Keratinocyte (primary cell): ENCODE data around the gene CDT1. TPM values are rescaled to one million over a fixed set of nuclear protein-coding genes. Genes with fewer than 3 reads are reported as not detected.

Experiments used
- DNase-seq: peaks from one replicate; pipeline ENCODE4 v3.0.0-alpha.2; 2011; ENCODE audit warnings: low read depth, missing footprints, low spot score
- FAIRE-seq: peaks from 2 replicates; lab custom pipeline; 2011; peaks lifted over from hg19 to GRCh38; lab: Jason Lieb, UNC
- H2AFZ ChIP-seq: 2 replicates; pipeline ENCODE4 v1.6.0; 2012; ENCODE audit warnings: low read length, control low read depth, inconsistent platforms; ENCODE audit not compliant: control insufficient read depth
- H3K27ac ChIP-seq: 2 replicates; pipeline ENCODE4 v1.5.1; 2011; ENCODE audit warnings: low read length; ENCODE audit not compliant: control insufficient read depth, insufficient read depth
- H3K27me3 ChIP-seq: 3 replicates; pipeline ENCODE4 v1.6.0; 2011; ENCODE audit warnings: low read length; ENCODE audit not compliant: control insufficient read depth, insufficient read depth; ENCODE audit errors: extremely low read depth
- H3K36me3 ChIP-seq, 2 experiments: 2 replicates in 1 of 2; 3 replicates in 1 of 2; pipeline ENCODE4 v1.5.1; 2011; ENCODE audit warnings: low read length in 2 of 2, mild to moderate bottlenecking in 1 of 2; ENCODE audit not compliant: control insufficient read depth in 2 of 2, insufficient read depth in 2 of 2; ENCODE audit errors: extremely low read depth in 1 of 2
- H3K4me1 ChIP-seq: 3 replicates; pipeline ENCODE4 v1.5.1; 2011; ENCODE audit warnings: low read length; ENCODE audit not compliant: control insufficient read depth, insufficient read depth; ENCODE audit errors: extremely low read depth
- H3K4me2 ChIP-seq: 3 replicates; pipeline ENCODE4 v1.6.0; 2011; ENCODE audit warnings: low read depth, low read length; ENCODE audit not compliant: control insufficient read depth, insufficient read depth; ENCODE audit errors: extremely low read depth
- H3K4me3 ChIP-seq, 3 experiments: fragments of 200-600 bp in 1 of 3; sonication (generic) in 1 of 3; 2 replicates in 2 of 3; 3 replicates in 1 of 3; pipeline ENCODE4 v1.5.1; 2011 to 2016; ENCODE audit warnings: low read length in 3 of 3, mild to moderate bottlenecking in 3 of 3, control low read depth in 2 of 3, inconsistent platforms in 1 of 3, low read depth in 1 of 3, mixed read lengths in 1 of 3, mixed run types in 1 of 3, moderate library complexity in 1 of 3; ENCODE audit not compliant: control insufficient read depth in 2 of 3, insufficient read depth in 2 of 3; ENCODE audit errors: extremely low read depth in 1 of 3
- H3K79me2 ChIP-seq: 2 replicates; pipeline ENCODE4 v1.6.0; 2012; ENCODE audit warnings: low read length; ENCODE audit not compliant: control insufficient read depth, insufficient read depth
- H3K9ac ChIP-seq: 3 replicates; pipeline ENCODE4 v1.6.0; 2011; ENCODE audit warnings: low read length; ENCODE audit not compliant: control insufficient read depth, insufficient read depth; ENCODE audit errors: extremely low read depth
- H3K9me1 ChIP-seq: 3 replicates; pipeline ENCODE4 v1.6.0; 2011; ENCODE audit warnings: low read length; ENCODE audit not compliant: control insufficient read depth, insufficient read depth; ENCODE audit errors: extremely low read depth
- H3K9me3 ChIP-seq: 2 replicates; pipeline ENCODE4 v1.5.1; 2012; ENCODE audit warnings: low read depth, low read length; ENCODE audit not compliant: control insufficient read depth
- H4K20me1 ChIP-seq: 3 replicates; pipeline ENCODE4 v1.6.0; 2011; ENCODE audit warnings: low read length; ENCODE audit not compliant: control insufficient read depth, insufficient read depth; ENCODE audit errors: extremely low read depth
- EZH2 ChIP-seq: IDR thresholded peaks from one replicate; pipeline ENCODE4 v1.6.1; 2012; ENCODE audit warnings: inconsistent platforms, mild to moderate bottlenecking, low read length, moderate library complexity
- dilution Hi-C: fragments of 300-500 bp; cut with MboI; formaldehyde crosslinking; loops from one replicate; pipeline ENCODE4 v1.7.0; 2020; ENCODE audit warnings: low sequenced_read_pairs; ENCODE audit not compliant: extremely low pct_ligation_motif_present
- polyA plus RNA-seq, 5 experiments: library from polyadenylated mRNA; depleted of rRNA in 3 of 5; stranded (reverse) in 3 of 5; stranded (forward) in 1 of 5; unstranded in 1 of 5; fragments of >200 nt; gene quantifications; 1 replicate in 1 of 5; 2 replicates in 3 of 5; 3 replicates in 1 of 5; pipeline versions ENCODE4 v1.2.1 to v1.2.3, GENCODE V29; 2011 to 2012; ENCODE audit warnings: missing spikeins in 2 of 5, low read depth in 1 of 5, low replicate concordance in 1 of 5
- TF ChIP-seq, protein P1 (sequence below), 3 experiments: IDR thresholded peaks in 1 of 3; conservative IDR thresholded peaks in 1 of 3; optimal IDR thresholded peaks in 1 of 3; 2 replicates in 2 of 3; 3 replicates in 1 of 3; pipeline versions ENCODE3 to v1.5.1; 2011; ENCODE audit warnings: low read length in 3 of 3, mild to moderate bottlenecking in 3 of 3, moderate library complexity in 2 of 3, control low read depth in 1 of 3, inconsistent platforms in 1 of 3; ENCODE audit not compliant: insufficient read depth in 2 of 3; ENCODE audit errors: extremely low read depth in 1 of 3

The CDT1 gene
- polyA plus RNA-seq, 1 donor (not counting 4 experiments of a cell fraction or from before 2014, with no cell fraction given), result 2.0 TPM

DNA sequence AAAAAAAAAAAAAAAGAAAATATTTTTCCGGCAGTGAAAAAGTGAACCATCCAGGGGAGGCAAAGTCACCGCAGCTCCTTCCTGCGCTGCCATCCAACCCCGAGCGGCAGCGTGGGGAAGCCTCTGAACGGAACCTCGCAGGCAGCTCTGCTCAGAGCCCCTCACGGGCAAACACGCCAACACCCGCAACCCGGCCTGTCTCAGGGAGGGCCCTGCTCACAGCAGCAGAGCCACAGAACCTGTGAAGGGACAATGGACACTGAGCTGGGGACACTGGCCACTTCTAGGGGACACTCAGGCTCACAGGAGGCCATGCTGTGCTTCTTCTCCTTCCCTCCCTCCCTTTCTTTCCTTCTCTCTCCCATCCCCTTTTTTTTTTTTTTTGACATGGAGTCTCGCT is 29.5 kb downstream of the CDT1 start:
- no peak overlapping the region for H2AFZ ChIP-seq
- no peaks in the 10 kb centered on the region for H3K9me3 ChIP-seq
- H3K36me3 ChIP-seq, result peaks cover 0 to 8% of the 10 kb centered on the region in 2 experiments
- no peak overlapping the region for H3K9ac ChIP-seq
- no peaks in the 10 kb centered on the region for H4K20me1 ChIP-seq
- no peak overlapping the region for H3K27ac ChIP-seq
- no peaks in the 10 kb centered on the region for H3K79me2 ChIP-seq
- no peak overlapping the region for H3K4me3 ChIP-seq
- dilution Hi-C loops, result no loop called here
- no peaks in the 10 kb centered on the region for H3K4me1 ChIP-seq
- TF ChIP-seq EZH2, result no peak
- TF ChIP-seq, protein P1, sequence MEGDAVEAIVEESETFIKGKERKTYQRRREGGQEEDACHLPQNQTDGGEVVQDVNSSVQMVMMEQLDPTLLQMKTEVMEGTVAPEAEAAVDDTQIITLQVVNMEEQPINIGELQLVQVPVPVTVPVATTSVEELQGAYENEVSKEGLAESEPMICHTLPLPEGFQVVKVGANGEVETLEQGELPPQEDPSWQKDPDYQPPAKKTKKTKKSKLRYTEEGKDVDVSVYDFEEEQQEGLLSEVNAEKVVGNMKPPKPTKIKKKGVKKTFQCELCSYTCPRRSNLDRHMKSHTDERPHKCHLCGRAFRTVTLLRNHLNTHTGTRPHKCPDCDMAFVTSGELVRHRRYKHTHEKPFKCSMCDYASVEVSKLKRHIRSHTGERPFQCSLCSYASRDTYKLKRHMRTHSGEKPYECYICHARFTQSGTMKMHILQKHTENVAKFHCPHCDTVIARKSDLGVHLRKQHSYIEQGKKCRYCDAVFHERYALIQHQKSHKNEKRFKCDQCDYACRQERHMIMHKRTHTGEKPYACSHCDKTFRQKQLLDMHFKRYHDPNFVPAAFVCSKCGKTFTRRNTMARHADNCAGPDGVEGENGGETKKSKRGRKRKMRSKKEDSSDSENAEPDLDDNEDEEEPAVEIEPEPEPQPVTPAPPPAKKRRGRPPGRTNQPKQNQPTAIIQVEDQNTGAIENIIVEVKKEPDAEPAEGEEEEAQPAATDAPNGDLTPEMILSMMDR (optimal IDR thresholded peaks at IDR 0.05 in 1 of 3, IDR thresholded peaks at IDR 0.05 in 1 of 3, conservative IDR thresholded peaks at IDR 0.05 in 1 of 3; ENCODE audit: extremely low read depth in 1 of 3, insufficient read depth in 2 of 3, low read length in 3 of 3), result no peak
- FAIRE-seq (no peak), DNase-seq (no peak)
- no peak overlapping the region for H3K4me2 ChIP-seq
- H3K9me1 ChIP-seq, result no peaks in the 10 kb centered on the region
- H3K27me3 ChIP-seq, result no peaks in the 10 kb centered on the region

DNA sequence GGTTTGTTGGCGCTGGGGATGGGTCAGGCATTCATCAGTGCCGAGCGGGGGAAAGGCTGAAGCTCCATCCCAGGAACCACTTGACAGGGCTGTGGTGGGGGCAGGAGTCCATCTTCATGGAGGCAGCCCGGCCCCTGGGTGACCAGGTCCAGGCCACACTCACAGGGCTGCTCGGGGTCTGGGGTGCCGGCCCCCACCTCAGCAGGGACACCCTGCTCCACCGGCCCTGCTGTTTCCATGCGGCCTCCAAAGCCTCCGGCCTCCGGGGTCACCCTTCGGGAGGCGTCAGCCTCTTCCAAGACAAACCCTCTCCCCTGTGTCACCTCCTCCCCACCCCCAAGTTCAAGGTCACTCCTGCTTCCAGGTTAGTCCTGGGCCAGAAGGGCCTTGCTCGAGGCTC is 31.1 kb downstream of the CDT1 start:
- no peak for DNase-seq
- no peaks in the 10 kb centered on the region for H3K4me1 ChIP-seq
- no peaks in the 10 kb centered on the region for H3K79me2 ChIP-seq
- H2AFZ ChIP-seq, result no peak overlapping the region
- FAIRE-seq, result no peak
- H3K4me2 ChIP-seq, result no peak overlapping the region
- TF ChIP-seq, protein P1 (optimal IDR thresholded peaks at IDR 0.05 in 1 of 3, IDR thresholded peaks at IDR 0.05 in 1 of 3, conservative IDR thresholded peaks at IDR 0.05 in 1 of 3; ENCODE audit: extremely low read depth in 1 of 3, insufficient read depth in 2 of 3, low read length in 3 of 3), result no peak
- TF ChIP-seq EZH2, result no peak
- H3K36me3 ChIP-seq, result peaks cover 0 to 13% of the 10 kb centered on the region in 2 experiments
- dilution Hi-C loops, result no loop called here
- no peak overlapping the region for H3K4me3 ChIP-seq
- no peak overlapping the region for H3K9ac ChIP-seq
- no peaks in the 10 kb centered on the region for H3K27me3 ChIP-seq
- H3K9me1 ChIP-seq, result no peaks in the 10 kb centered on the region
- no peak overlapping the region for H3K27ac ChIP-seq
- H4K20me1 ChIP-seq, result no peaks in the 10 kb centered on the region
- H3K9me3 ChIP-seq, result no peaks in the 10 kb centered on the region
